Naive B cell (primary cell): Measurements from ENCODE around the gene ZNF687. TPM values are rescaled to one million over a fixed set of nuclear protein-coding genes. Genes with fewer than 3 reads are reported as not detected.
A peak's percentile ranks its signal among the peaks of the same experiment; 100 is the strongest.

ENCODE experiments used
- ATAC-seq, 2 donors: fragments of 150-1000 bp; cut with Tn5 transposase; 2 replicates each; pipeline ENCODE4 v1.10.0; 2021; ENCODE audit warnings: low read depth in 2 of 2, mild to moderate bottlenecking in 2 of 2, moderate library complexity in 2 of 2
- DNase-seq: peaks from one replicate; pipeline ENCODE4 v3.0.0; 2022
- H3K27ac Mint-ChIP-seq, 6 donors: one replicate each; pipeline ENCODE4 v1.8.0; 2020 to 2022; ENCODE audit warnings: mild to moderate bottlenecking in 6 of 6, mixed read lengths in 6 of 6, moderate library complexity in 5 of 6, inconsistent platforms in 2 of 6
- H3K27me3 Mint-ChIP-seq, 3 donors: one replicate each; pipeline ENCODE4 v1.8.0; 2021 to 2022; ENCODE audit warnings: mixed read lengths in 3 of 3, mild to moderate bottlenecking in 1 of 3
- H3K36me3 Mint-ChIP-seq, 2 donors: one replicate each; pipeline ENCODE4 v1.8.0; 2020 to 2022; ENCODE audit warnings: mixed read lengths in 2 of 2, inconsistent platforms in 1 of 2, mild to moderate bottlenecking in 1 of 2
- H3K4me1 Mint-ChIP-seq, 3 donors: one replicate each; pipeline ENCODE4 v1.8.0; 2020 to 2022; ENCODE audit warnings: mixed read lengths in 3 of 3, inconsistent platforms in 1 of 3, mild to moderate bottlenecking in 1 of 3, moderate library complexity in 1 of 3
- H3K4me3 Mint-ChIP-seq, 8 donors: one replicate each; pipeline ENCODE4 v1.8.0; 2020 to 2022; ENCODE audit warnings: mild to moderate bottlenecking in 8 of 8, mixed read lengths in 8 of 8, moderate library complexity in 8 of 8, inconsistent platforms in 2 of 8
- H3K9me3 Mint-ChIP-seq, 7 donors: one replicate each; pipeline ENCODE4 v1.8.0; 2020 to 2022; ENCODE audit warnings: mixed read lengths in 7 of 7, mild to moderate bottlenecking in 5 of 7, inconsistent platforms in 2 of 7, moderate library complexity in 1 of 7
- polyA plus RNA-seq, 6 donors: library from polyadenylated mRNA; unstranded; fragments of 300-500 nt; fragmentation: Illumina TruSeq; gene quantifications; one replicate each; pipeline ENCODE4 v1.2.3, GENCODE V29; 2021; ENCODE audit warnings: low read depth in 6 of 6

Gene ZNF687
- polyA plus RNA-seq, 6 donors from 2014 or later, result 0.08 to 2.6 (median 1.6) TPM

- DNase-seq (no peak), ATAC-seq (no peak)
- Mint-ChIP-seq H3K27me3 (no peaks in the 10 kb centered on the region), H3K27ac (peak overlapping the region in 1 of 6 donors; percentile 6), H3K36me3 (peaks cover 16 to 25% of the 10 kb centered on the region in 2 donors), H3K9me3 (no peaks in the 10 kb centered on the region), H3K4me1 (peaks cover 20 to 32% (median 24%) of the 10 kb centered on the region in 3 donors), H3K4me3 (no peak overlapping the region)
These were observed 30.3 kb downstream of the ZNF687 start for GRCh38 chr1:151312411-151312810.

- H3K27me3 Mint-ChIP-seq, result no peaks in the 10 kb centered on the region
- H3K4me1 Mint-ChIP-seq, result peaks cover 20 to 32% (median 24%) of the 10 kb centered on the region in 3 donors
- no peak for ATAC-seq
- peak overlapping the region in 1 of 6 donors; percentile 6 for H3K27ac Mint-ChIP-seq
- peaks cover 16 to 25% of the 10 kb centered on the region in 2 donors for H3K36me3 Mint-ChIP-seq
- no peaks in the 10 kb centered on the region for H3K9me3 Mint-ChIP-seq
- H3K4me3 Mint-ChIP-seq, result no peak overlapping the region
- no peak for DNase-seq
These were observed 30.7 kb downstream of the ZNF687 start for GRCh38 chr1:151312826-151313225.

GRCh38 chr1:151313501-151313900 is 31.4 kb downstream of the ZNF687 start:
- ATAC-seq, result no peak
- H3K4me3 Mint-ChIP-seq, result no peak overlapping the region
- H3K27ac Mint-ChIP-seq, result peak overlapping the region in 1 of 6 donors; percentile 38
- H3K36me3 Mint-ChIP-seq, result peaks cover 9 to 25% of the 10 kb centered on the region in 2 donors
- no peaks in the 10 kb centered on the region for H3K9me3 Mint-ChIP-seq
- DNase-seq, result no peak
- no peaks in the 10 kb centered on the region for H3K27me3 Mint-ChIP-seq
- peaks cover 20 to 32% (median 24%) of the 10 kb centered on the region in 3 donors for H3K4me1 Mint-ChIP-seq

GRCh38 chr1:151314137-151314875 is 32.2 kb downstream of the ZNF687 start:
- no peaks in the 10 kb centered on the region for H3K27me3 Mint-ChIP-seq
- H3K36me3 Mint-ChIP-seq, result peaks cover 1 to 25% of the 10 kb centered on the region in 2 donors
- H3K4me3 Mint-ChIP-seq, result no peak overlapping the region
- DNase-seq, result no peak
- ATAC-seq, result no peak
- H3K4me1 Mint-ChIP-seq, result peaks cover 17 to 32% (median 20%) of the 10 kb centered on the region in 3 donors
- H3K27ac Mint-ChIP-seq, result peak overlapping the region in 2 of 6 donors; percentile 12 to 13
- H3K9me3 Mint-ChIP-seq, result no peaks in the 10 kb centered on the region

GRCh38 chr1:151315565-151316235 is 33.6 kb downstream of the ZNF687 start:
- no peak for ATAC-seq
- H3K4me1 Mint-ChIP-seq, result peaks cover 22 to 32% (median 27%) of the 10 kb centered on the region in 3 donors

GRCh38 chr1:151318975-151319374 is 36.9 kb downstream of the ZNF687 start:
- H3K9me3 Mint-ChIP-seq, result no peaks in the 10 kb centered on the region
- peaks cover 19 to 34% (median 27%) of the 10 kb centered on the region in 3 donors for H3K4me1 Mint-ChIP-seq
- H3K27me3 Mint-ChIP-seq, result no peaks in the 10 kb centered on the region
- DNase-seq (no peak), ATAC-seq (no peak)
- no peak overlapping the region for H3K27ac Mint-ChIP-seq
- H3K36me3 Mint-ChIP-seq, result peaks cover 0 to 11% of the 10 kb centered on the region in 2 donors
- no peak overlapping the region for H3K4me3 Mint-ChIP-seq

More at GRCh38 chr1:151315565-151316235, 33.6 kb downstream of the ZNF687 start:
- H3K27ac Mint-ChIP-seq, result peak overlapping the region in 1 of 6 donors; percentile 76
- peaks cover 0 to 27% of the 10 kb centered on the region in 2 donors for H3K36me3 Mint-ChIP-seq
- no peak for DNase-seq
- no peak overlapping the region for H3K4me3 Mint-ChIP-seq
- no peaks in the 10 kb centered on the region for H3K27me3 Mint-ChIP-seq
- H3K9me3 Mint-ChIP-seq, result no peaks in the 10 kb centered on the region

- peaks cover 9 to 11% of the 10 kb centered on the region in 2 donors for H3K36me3 Mint-ChIP-seq
- ATAC-seq, result no peak
- H3K27me3 Mint-ChIP-seq, result no peaks in the 10 kb centered on the region
- peaks cover 42 to 67% (median 52%) of the 10 kb centered on the region in 3 donors for H3K4me1 Mint-ChIP-seq
- no peak for DNase-seq
- peak overlapping the region in 1 of 6 donors; percentile 84 for H3K27ac Mint-ChIP-seq
- H3K4me3 Mint-ChIP-seq, result peak overlapping the region in 2 of 8 donors; percentile 47 to 97
- no peaks in the 10 kb centered on the region for H3K9me3 Mint-ChIP-seq
These were observed 42.4 kb downstream of the ZNF687 start for GRCh38 chr1:151324390-151324930.

GRCh38 chr1:151325231-151325630 is 43.1 kb downstream of the ZNF687 start:
- H3K27ac Mint-ChIP-seq, result peak overlapping the region in 4 of 6 donors; percentile 67 to 98 (median 86)
- no peaks in the 10 kb centered on the region for H3K9me3 Mint-ChIP-seq
- peaks cover 42 to 61% (median 51%) of the 10 kb centered on the region in 3 donors for H3K4me1 Mint-ChIP-seq
- no peak for ATAC-seq
- H3K27me3 Mint-ChIP-seq, result no peaks in the 10 kb centered on the region
- peak overlapping the region in 7 of 8 donors; percentile 42 to 99 (median 97) for H3K4me3 Mint-ChIP-seq
- H3K36me3 Mint-ChIP-seq, result peaks cover 9 to 11% of the 10 kb centered on the region in 2 donors
- no peak for DNase-seq

GRCh38 chr1:151325646-151326429 is 43.7 kb downstream of the ZNF687 start:
- ATAC-seq (no peak), DNase-seq (no peak)
- Mint-ChIP-seq H3K9me3 (no peaks in the 10 kb centered on the region), H3K4me1 (peaks cover 42 to 55% (median 45%) of the 10 kb centered on the region in 3 donors), H3K36me3 (peaks cover 8 to 9% of the 10 kb centered on the region in 2 donors), H3K27me3 (no peaks in the 10 kb centered on the region), H3K4me3 (peak overlapping the region; percentile 89 to 99 (median 98)), H3K27ac (peak overlapping the region; percentile 67 to 99 (median 95))

GRCh38 chr1:151326619-151327222 is 44.6 kb downstream of the ZNF687 start:
- no peaks in the 10 kb centered on the region for H3K9me3 Mint-ChIP-seq
- DNase-seq, result peak; percentile 58
- peaks cover 7 to 9% of the 10 kb centered on the region in 2 donors for H3K36me3 Mint-ChIP-seq

GRCh38 chr1:151327223-151327902 is 45.3 kb downstream of the ZNF687 start, which contains the start of gene PI4KB:
Gene PI4KB, minus strand, starts transcription at chr1:151327416. Its CDS starts 10,935 bp downstream, at chr1:151316481.
- Mint-ChIP-seq H3K27me3 (no peaks in the 10 kb centered on the region), H3K27ac (peak within 1 kb of the TSS; percentile 95 to 100 (median 99)), H3K36me3 (peaks cover 7 to 9% of the 10 kb centered on the region in 2 donors), H3K4me3 (peak within 1 kb of the TSS; percentile 89 to 99 (median 98)), H3K9me3 (no peaks in the 10 kb centered on the region), H3K4me1 (peaks cover 35 to 46% (median 41%) of the 10 kb centered on the region in 3 donors)
- ATAC-seq, result peak; percentile 87
- DNase-seq, result peak; percentile 94

More at GRCh38 chr1:151326619-151327222, 44.6 kb downstream of the ZNF687 start:
- Mint-ChIP-seq H3K27ac (peak overlapping the region; percentile 74 to 99 (median 96)), H3K27me3 (no peaks in the 10 kb centered on the region), H3K4me3 (peak overlapping the region; percentile 89 to 99 (median 98)), H3K4me1 (peaks cover 40 to 52% (median 43%) of the 10 kb centered on the region in 3 donors)
- peak; percentile 58 to 62 for ATAC-seq
